Measurements from ENCODE around the gene KHNYN.

The KHNYN gene

GRCh38 chr14:24436355-24437019, 6.7 kb downstream of the KHNYN start:
- DNase-seq (ENCODE audit: insufficient read length, low spot score) (no peak), FAIRE-seq (peak; percentile 41)
- TF ChIP-seq POLR2A (IDR thresholded peaks at IDR 0.05; ENCODE audit: low read depth, low read length) (no peak), PAX5 (IDR thresholded peaks at IDR 0.05; ENCODE audit: insufficient read depth, low read length, severe bottlenecking) (no peak), POU2F2 (IDR thresholded peaks at IDR 0.05; ENCODE audit: low read depth, low read length) (no peak), TAF1 (IDR thresholded peaks at IDR 0.05; ENCODE audit: low read depth, low read length) (no peak), SPI1 (IDR thresholded peaks at IDR 0.05; ENCODE audit: low read depth, low read length) (no peak), POLR2AphosphoS5 (IDR thresholded peaks at IDR 0.05; ENCODE audit: low read depth, low read length) (no peak)

- no peak for FAIRE-seq
- TF ChIP-seq TAF1 (IDR thresholded peaks at IDR 0.05; ENCODE audit: low read depth, low read length) (no peak), POU2F2 (IDR thresholded peaks at IDR 0.05; ENCODE audit: low read depth, low read length) (no peak), POLR2AphosphoS5 (IDR thresholded peaks at IDR 0.05; ENCODE audit: low read depth, low read length) (no peak)
These were observed 7.4 kb downstream of the KHNYN start for GRCh38 chr14:24437020-24437735.

GRCh38 chr14:24437736-24438067, 7.9 kb downstream of the KHNYN start:
- TF ChIP-seq PAX5 (IDR thresholded peaks at IDR 0.05; ENCODE audit: insufficient read depth, low read length, severe bottlenecking), result no peak
- TF ChIP-seq TAF1 (IDR thresholded peaks at IDR 0.05; ENCODE audit: low read depth, low read length), result no peak
- no peak for TF ChIP-seq POU2F2 (IDR thresholded peaks at IDR 0.05; ENCODE audit: low read depth, low read length)
- TF ChIP-seq SPI1 (IDR thresholded peaks at IDR 0.05; ENCODE audit: low read depth, low read length), result no peak
- TF ChIP-seq POLR2A (IDR thresholded peaks at IDR 0.05; ENCODE audit: low read depth, low read length), result peak; percentile 53
- peak; percentile 70; the same call in 1 of the 2 replicates for TF ChIP-seq POLR2AphosphoS5 (IDR thresholded peaks at IDR 0.05; ENCODE audit: low read depth, low read length)
- DNase-seq (ENCODE audit: insufficient read length, low spot score) (no peak), FAIRE-seq (no peak)

More at GRCh38 chr14:24437020-24437735, 7.4 kb downstream of the KHNYN start:
- DNase-seq (ENCODE audit: insufficient read length, low spot score), result no peak

- TF ChIP-seq PAX5 (IDR thresholded peaks at IDR 0.05; ENCODE audit: insufficient read depth, low read length, severe bottlenecking) (no peak), POLR2A (IDR thresholded peaks at IDR 0.05; ENCODE audit: low read depth, low read length) (peak; percentile 49; the same call in 1 of the 2 replicates)
- no peak for FAIRE-seq
- no peak for DNase-seq (ENCODE audit: insufficient read length, low spot score)
These were observed 8.7 kb downstream of the KHNYN start for GRCh38 chr14:24438223-24439097.

- TF ChIP-seq PAX5 (IDR thresholded peaks at IDR 0.05; ENCODE audit: insufficient read depth, low read length, severe bottlenecking) (no peak), POLR2A (IDR thresholded peaks at IDR 0.05; ENCODE audit: low read depth, low read length) (no peak), SPI1 (IDR thresholded peaks at IDR 0.05; ENCODE audit: low read depth, low read length) (no peak), TAF1 (IDR thresholded peaks at IDR 0.05; ENCODE audit: low read depth, low read length) (no peak), POLR2AphosphoS5 (IDR thresholded peaks at IDR 0.05; ENCODE audit: low read depth, low read length) (no peak), POU2F2 (IDR thresholded peaks at IDR 0.05; ENCODE audit: low read depth, low read length) (no peak)
- FAIRE-seq (no peak), DNase-seq (ENCODE audit: insufficient read length, low spot score) (no peak)
These were observed 9.5 kb downstream of the KHNYN start for GRCh38 chr14:24439257-24439656.

GRCh38 chr14:24439830-24440605, 10.3 kb downstream of the KHNYN start:
- no peak for FAIRE-seq
- TF ChIP-seq POLR2AphosphoS5 (IDR thresholded peaks at IDR 0.05; ENCODE audit: low read depth, low read length) (peak; percentile 29; the same call in 1 of the 2 replicates), POLR2A (IDR thresholded peaks at IDR 0.05; ENCODE audit: low read depth, low read length) (peak; percentile 60; the same call in 1 of the 2 replicates), SPI1 (IDR thresholded peaks at IDR 0.05; ENCODE audit: low read depth, low read length) (no peak), POU2F2 (IDR thresholded peaks at IDR 0.05; ENCODE audit: low read depth, low read length) (no peak), TAF1 (IDR thresholded peaks at IDR 0.05; ENCODE audit: low read depth, low read length) (no peak)
- DNase-seq (ENCODE audit: insufficient read length, low spot score), result no peak

- DNase-seq (ENCODE audit: insufficient read length, low spot score), result no peak
- TF ChIP-seq SPI1 (IDR thresholded peaks at IDR 0.05; ENCODE audit: low read depth, low read length) (no peak), POLR2AphosphoS5 (IDR thresholded peaks at IDR 0.05; ENCODE audit: low read depth, low read length) (peak; percentile 9; the same call in 1 of the 2 replicates), POLR2A (IDR thresholded peaks at IDR 0.05; ENCODE audit: low read depth, low read length) (peak; percentile 49; the same call in 1 of the 2 replicates), TAF1 (IDR thresholded peaks at IDR 0.05; ENCODE audit: low read depth, low read length) (no peak)
- FAIRE-seq, result no peak
These were observed 11.0 kb downstream of the KHNYN start for GRCh38 chr14:24440606-24441399.

- FAIRE-seq (no peak), DNase-seq (ENCODE audit: insufficient read length, low spot score) (no peak)
These were observed 11.7 kb downstream of the KHNYN start for GRCh38 chr14:24441485-24441884.

More at GRCh38 chr14:24441485-24441884, 11.7 kb downstream of the KHNYN start:
- TF ChIP-seq PAX5 (IDR thresholded peaks at IDR 0.05; ENCODE audit: insufficient read depth, low read length, severe bottlenecking), result no peak
- no peak for TF ChIP-seq POLR2A (IDR thresholded peaks at IDR 0.05; ENCODE audit: low read depth, low read length)
- no peak for TF ChIP-seq SPI1 (IDR thresholded peaks at IDR 0.05; ENCODE audit: low read depth, low read length)
